ENCODE data around the gene ATE1. TPM values are rescaled to one million over a fixed set of nuclear protein-coding genes. Genes with fewer than 3 reads are reported as not detected.

ATE1 gene
- total RNA-seq, 1 experiment from 2014 or later, result 36.2 TPM

GRCh38 chr10:121695731-121696464, 231.9 kb downstream of the ATE1 start:
- in situ Hi-C loops (cut with HindIII; ENCODE audit: low pct_unique_long_range_greater_than_20kb, low sequenced_read_pairs), result no loop called here

GRCh38 chr10:121694966-121695643, 232.7 kb downstream of the ATE1 start:
- in situ Hi-C loops (cut with HindIII; ENCODE audit: low pct_unique_long_range_greater_than_20kb, low sequenced_read_pairs), result no loop called here
- DNase-seq (ENCODE audit: low read depth), result no peak

More at GRCh38 chr10:121695731-121696464, 231.9 kb downstream of the ATE1 start:
- no peak for DNase-seq (ENCODE audit: low read depth)

DNA sequence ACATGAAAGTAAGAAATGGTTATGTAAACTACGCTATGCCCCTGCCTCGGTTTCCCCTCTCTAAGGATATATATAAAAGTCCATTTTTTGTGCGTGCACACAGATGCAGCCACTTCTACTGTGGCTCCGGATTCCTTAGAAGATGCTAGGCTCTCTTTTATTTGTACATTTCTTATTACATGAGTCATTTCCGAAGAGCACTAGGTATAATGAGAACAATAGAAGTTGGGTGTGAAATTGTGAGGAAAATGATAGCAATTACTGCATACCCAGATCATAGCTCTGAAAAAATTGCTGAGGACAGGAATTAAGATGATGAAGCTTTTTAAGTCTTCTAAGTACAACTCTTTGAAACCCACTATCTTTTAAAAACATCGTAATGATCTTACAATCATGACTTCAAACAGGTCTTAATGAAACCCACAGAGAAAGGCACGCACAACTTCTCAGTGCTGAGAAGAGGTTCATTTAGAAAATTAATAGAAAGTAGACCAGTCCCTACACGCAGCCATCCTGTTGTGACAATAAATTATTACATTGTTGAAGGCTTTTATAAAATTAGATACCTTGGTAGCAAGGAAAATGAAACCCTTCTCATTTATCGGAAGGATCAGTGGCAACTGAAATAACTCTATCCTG, 233.4 kb downstream of the ATE1 start:
- DNase-seq (ENCODE audit: low read depth), result no peak
- in situ Hi-C loops (cut with HindIII; ENCODE audit: low pct_unique_long_range_greater_than_20kb, low sequenced_read_pairs), result no loop called here

- DNase-seq (ENCODE audit: low read depth), result no peak
- in situ Hi-C loops (cut with HindIII; ENCODE audit: low pct_unique_long_range_greater_than_20kb, low sequenced_read_pairs), result no loop called here
Measured at GRCh38 chr10:121692626-121693025, 235.2 kb downstream of the ATE1 start.

DNA sequence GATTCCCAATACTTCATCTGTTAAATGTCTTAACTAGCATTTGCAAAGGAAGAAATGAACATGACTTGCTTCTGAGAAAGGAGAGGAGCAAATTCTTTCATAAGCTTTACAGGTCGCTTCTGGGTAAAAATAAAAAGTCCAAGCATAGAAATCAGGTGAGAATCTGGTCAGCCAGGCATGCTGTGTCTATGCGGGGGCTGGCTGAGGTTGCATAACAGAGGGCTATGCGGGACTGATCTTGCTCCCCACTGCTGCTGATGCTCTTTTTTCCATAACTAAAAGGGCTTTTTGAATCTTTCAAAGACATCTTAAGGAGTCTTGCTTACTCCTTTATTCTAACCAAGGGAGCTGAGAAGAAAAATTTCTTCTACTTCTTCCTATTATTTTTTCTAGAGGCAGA, 236.9 kb downstream of the ATE1 start:
- no peak for DNase-seq (ENCODE audit: low read depth)
- in situ Hi-C loops (cut with HindIII; ENCODE audit: low pct_unique_long_range_greater_than_20kb, low sequenced_read_pairs), result no loop called here

Other genes with a start within 250 kb of the ATE1 start
- gene NSMCE4A, start 47.2 kb upstream of the ATE1 start, total RNA-seq (2014; rRNA removed; shearing (Covaris generic); ENCODE audit: low replicate concordance), result 64.4 and 70.6 TPM in 2 replicates
- 21.6 and 21.8 TPM in 2 replicates for gene TACC2, start 61.1 kb upstream of the ATE1 start, total RNA-seq (2014; rRNA removed; shearing (Covaris generic); ENCODE audit: low replicate concordance)

Data from Caki2 (cell line).